ENCODE data around the gene LRRC25. TPM values are rescaled to one million over a fixed set of nuclear protein-coding genes. Genes with fewer than 3 reads are reported as not detected.

The LRRC25 gene
- total and polyA plus RNA-seq, 2 experiments from 2014 or later: not detected

GRCh38 chr19:18426416-18426767, 29.0 kb upstream of the LRRC25 start:
- DNase-seq: no peak
- Histone ChIP-seq H3K36me3 (ENCODE audit: low read depth) (no peaks in the 10 kb centered on the region), H3K4me1 (ENCODE audit: insufficient read depth) (peaks cover 33% of the 10 kb centered on the region), H3K27me3 (replicated peaks; ENCODE audit: insufficient read depth) (no peaks in the 10 kb centered on the region), H3K9me2 (ENCODE audit: insufficient read depth) (no peaks in the 10 kb centered on the region), H3K9ac (peak overlapping the region; percentile 51), H3K27ac (peak overlapping the region; percentile 65), H3K4me2 (ENCODE audit: unreplicated experiment) (peak overlapping the region; percentile 71), H3K79me2 (ENCODE audit: insufficient read depth) (peaks cover 82% of the 10 kb centered on the region), H3K9me3 (ENCODE audit: low read depth) (no peaks in the 10 kb centered on the region), H3K4me3 (no peak overlapping the region; the same call in 1 of the 2 replicates), H4K20me1 (ENCODE audit: insufficient read depth) (no peaks in the 10 kb centered on the region), H2AFZ (no peak overlapping the region), H3F3A (ENCODE audit: insufficient read depth) (peaks cover 6% of the 10 kb centered on the region)
- TF ChIP-seq EZH2phosphoT487 (IDR thresholded peaks at IDR 0.05; ENCODE audit: insufficient read depth, low read depth) (no peak), EZH2 (IDR thresholded peaks at IDR 0.05; ENCODE audit: insufficient read depth, poor library complexity, severe bottlenecking) (no peak)
- in situ Hi-C loops (cut with MboI): no loop called here
- WGBS, 2 experiments (ENCODE audit: low coverage in 1 of 2, low lambda C conversion rate in 2 of 2, missing lambda C conversion rate in 2 of 2): 69 to 77% methylated on average over 8 of the region's 8 CpGs

- Histone ChIP-seq H3K9me2 (ENCODE audit: insufficient read depth) (no peaks in the 10 kb centered on the region), H3K36me3 (ENCODE audit: low read depth) (no peaks in the 10 kb centered on the region), H3K9ac (peak overlapping the region; percentile 51), H3K27ac (peak overlapping the region; percentile 65), H3K4me2 (ENCODE audit: unreplicated experiment) (peak overlapping the region; percentile 71), H3K9me3 (ENCODE audit: low read depth) (no peaks in the 10 kb centered on the region), H4K20me1 (ENCODE audit: insufficient read depth) (no peaks in the 10 kb centered on the region), H3F3A (ENCODE audit: insufficient read depth) (peaks cover 6% of the 10 kb centered on the region), H3K4me1 (ENCODE audit: insufficient read depth) (peaks cover 39% of the 10 kb centered on the region), H2AFZ (no peak overlapping the region), H3K27me3 (replicated peaks; ENCODE audit: insufficient read depth) (no peaks in the 10 kb centered on the region), H3K4me3 (no peak overlapping the region; the same call in 1 of the 2 replicates), H3K79me2 (ENCODE audit: insufficient read depth) (peaks cover 88% of the 10 kb centered on the region)
- WGBS, 2 experiments (ENCODE audit: low coverage in 1 of 2, low lambda C conversion rate in 2 of 2, missing lambda C conversion rate in 2 of 2): 28 to 35% methylated on average over 16 to 17 of the region's 18 CpGs
- in situ Hi-C loops (cut with MboI): no loop called here
- no peak for TF ChIP-seq EZH2phosphoT487 (IDR thresholded peaks at IDR 0.05; ENCODE audit: insufficient read depth, low read depth)
- no peak for TF ChIP-seq EZH2 (IDR thresholded peaks at IDR 0.05; ENCODE audit: insufficient read depth, poor library complexity, severe bottlenecking)
- peak; percentile 93 for DNase-seq
Measured at GRCh38 chr19:18425515-18426415, 28.3 kb upstream of the LRRC25 start.

GRCh38 chr19:18424890-18425514, 27.6 kb upstream of the LRRC25 start:
- Histone ChIP-seq H3K4me2 (ENCODE audit: unreplicated experiment) (no peak overlapping the region), H3K4me1 (ENCODE audit: insufficient read depth) (peaks cover 42% of the 10 kb centered on the region), H3K9me2 (ENCODE audit: insufficient read depth) (no peaks in the 10 kb centered on the region), H3K27me3 (replicated peaks; ENCODE audit: insufficient read depth) (no peaks in the 10 kb centered on the region), H3K4me3 (no peak overlapping the region), H3K9me3 (ENCODE audit: low read depth) (no peaks in the 10 kb centered on the region), H4K20me1 (ENCODE audit: insufficient read depth) (no peaks in the 10 kb centered on the region), H2AFZ (no peak overlapping the region), H3K79me2 (ENCODE audit: insufficient read depth) (peaks cover 94% of the 10 kb centered on the region), H3K27ac (peak overlapping the region; percentile 65; the same call in 1 of the 2 replicates), H3K9ac (no peak overlapping the region), H3K36me3 (ENCODE audit: low read depth) (no peaks in the 10 kb centered on the region), H3F3A (ENCODE audit: insufficient read depth) (peaks cover 6% of the 10 kb centered on the region)
- TF ChIP-seq EZH2phosphoT487 (IDR thresholded peaks at IDR 0.05; ENCODE audit: insufficient read depth, low read depth): no peak
- TF ChIP-seq EZH2 (IDR thresholded peaks at IDR 0.05; ENCODE audit: insufficient read depth, poor library complexity, severe bottlenecking): no peak
- no peak for DNase-seq
- in situ Hi-C loops (cut with MboI): no loop called here
- 80 to 84% methylated on average over 11 to 17 of the region's 17 CpGs for WGBS, 2 experiments (ENCODE audit: low coverage in 1 of 2, low lambda C conversion rate in 2 of 2, missing lambda C conversion rate in 2 of 2)

GRCh38 chr19:18424122-18424889, 26.9 kb upstream of the LRRC25 start:
- H3K9me2 ChIP-seq (ENCODE audit: insufficient read depth): no peaks in the 10 kb centered on the region
- H3K27me3 ChIP-seq (replicated peaks; ENCODE audit: insufficient read depth): no peaks in the 10 kb centered on the region
- H2AFZ ChIP-seq: no peak overlapping the region
- H3K4me2 ChIP-seq (ENCODE audit: unreplicated experiment): no peak overlapping the region
- H3K9me3 ChIP-seq (ENCODE audit: low read depth): no peaks in the 10 kb centered on the region
- no peak overlapping the region for H3K4me3 ChIP-seq
- in situ Hi-C loops (cut with MboI): no loop called here
- TF ChIP-seq EZH2phosphoT487 (IDR thresholded peaks at IDR 0.05; ENCODE audit: insufficient read depth, low read depth) (no peak), EZH2 (IDR thresholded peaks at IDR 0.05; ENCODE audit: insufficient read depth, poor library complexity, severe bottlenecking) (no peak)
- H3F3A ChIP-seq (ENCODE audit: insufficient read depth): peaks cover 6% of the 10 kb centered on the region
- H3K36me3 ChIP-seq (ENCODE audit: low read depth): no peaks in the 10 kb centered on the region
- WGBS, 2 experiments (ENCODE audit: low coverage in 1 of 2, low lambda C conversion rate in 2 of 2, missing lambda C conversion rate in 2 of 2): 81 to 83% methylated on average over 22 of the region's 22 CpGs
- no peak for DNase-seq
- H3K4me1 ChIP-seq (ENCODE audit: insufficient read depth): peaks cover 35% of the 10 kb centered on the region
- no peak overlapping the region for H3K27ac ChIP-seq
- no peak overlapping the region for H3K9ac ChIP-seq
- H3K79me2 ChIP-seq (ENCODE audit: insufficient read depth): peaks cover 94% of the 10 kb centered on the region
- H4K20me1 ChIP-seq (ENCODE audit: insufficient read depth): no peaks in the 10 kb centered on the region

Data from GM23248 (cell line).